Loucy (cell line): ENCODE measurements around the gene ELAC1.

Experiments used
- H2AFZ ChIP-seq: fragments of 200-600 bp; sonication (generic); 2 replicates; pipeline ENCODE4 v1.6.0; 2016; ENCODE audit warnings: antibody characterized with exemption, mild to moderate bottlenecking, low read length, moderate library complexity
- H3F3A ChIP-seq: fragments of 200-600 bp; 2 replicates; pipeline ENCODE4 v1.6.0; 2016; ENCODE audit warnings: antibody characterized with exemption, low read depth, mild to moderate bottlenecking
- H3K27me3 ChIP-seq: fragments of 200-600 bp; sonication (generic); 2 replicates; pipeline ENCODE4 v1.6.1; 2014; ENCODE audit warnings: low read length, mild to moderate bottlenecking; ENCODE audit not compliant: insufficient read depth, poor library complexity, severe bottlenecking
- H3K36me3 ChIP-seq: fragments of 200-600 bp; sonication (generic); 2 replicates; pipeline ENCODE4 v1.6.1; 2016; ENCODE audit warnings: low read length; ENCODE audit not compliant: insufficient read depth
- H3K4me1 ChIP-seq: fragments of 200-600 bp; sonication (generic); 2 replicates; pipeline ENCODE4 v1.5.1; 2014; ENCODE audit warnings: low read length, mild to moderate bottlenecking; ENCODE audit not compliant: insufficient read depth, poor library complexity, severe bottlenecking
- H3K4me2 ChIP-seq: fragments of 200-600 bp; sonication (generic); 2 replicates; pipeline ENCODE4 v1.6.0; 2014; ENCODE audit warnings: antibody characterized with exemption, low read length, low read depth, mild to moderate bottlenecking; ENCODE audit not compliant: poor library complexity, severe bottlenecking
- H3K4me3 ChIP-seq: fragments of 200-600 bp; sonication (generic); 2 replicates; pipeline ENCODE4 v1.5.1; 2014; ENCODE audit warnings: low read length, mild to moderate bottlenecking, mixed read lengths; ENCODE audit not compliant: poor library complexity, severe bottlenecking
- H3K79me2 ChIP-seq: fragments of 200-600 bp; sonication (generic); 2 replicates; pipeline ENCODE4 v1.6.1; 2014; ENCODE audit warnings: low read length; ENCODE audit not compliant: insufficient read depth
- H3K9ac ChIP-seq: fragments of 200-600 bp; sonication (generic); 2 replicates; pipeline ENCODE4 v1.6.0; 2014; ENCODE audit warnings: mild to moderate bottlenecking, low read depth, low read length, moderate library complexity; ENCODE audit not compliant: poor library complexity, severe bottlenecking
- H3K9me2 ChIP-seq: fragments of 200-600 bp; sonication (generic); replicated peaks from 2 replicates; pipeline ENCODE4 v1.6.1; 2016; ENCODE audit warnings: low read depth, low read length, mixed read lengths
- H3K9me3 ChIP-seq: fragments of 200-600 bp; sonication (generic); 2 replicates; pipeline ENCODE4 v1.6.1; 2014; ENCODE audit warnings: mild to moderate bottlenecking, antibody characterized with exemption, low read length, low read depth; ENCODE audit not compliant: insufficient read depth
- H4K20me1 ChIP-seq: fragments of 200-600 bp; sonication (generic); 2 replicates; pipeline ENCODE4 v1.6.0; 2014; ENCODE audit warnings: antibody characterized with exemption, low read length, mild to moderate bottlenecking; ENCODE audit not compliant: insufficient read depth, poor library complexity, severe bottlenecking
- EZH2phosphoT487 ChIP-seq: fragments of 200-600 bp; IDR thresholded peaks from 2 replicates; pipeline ENCODE4 v1.6.1; 2018; ENCODE audit warnings: antibody characterized with exemption, mild to moderate bottlenecking, moderate library complexity, borderline replicate concordance
- TF ChIP-seq, protein P1 (sequence below): fragments of 200-600 bp; sonication (generic); conservative IDR thresholded peaks from 2 replicates; pipeline ENCODE4 v1.5.1; 2014; ENCODE audit warnings: mild to moderate bottlenecking, antibody characterized with exemption, low read length

Gene ELAC1

DNA sequence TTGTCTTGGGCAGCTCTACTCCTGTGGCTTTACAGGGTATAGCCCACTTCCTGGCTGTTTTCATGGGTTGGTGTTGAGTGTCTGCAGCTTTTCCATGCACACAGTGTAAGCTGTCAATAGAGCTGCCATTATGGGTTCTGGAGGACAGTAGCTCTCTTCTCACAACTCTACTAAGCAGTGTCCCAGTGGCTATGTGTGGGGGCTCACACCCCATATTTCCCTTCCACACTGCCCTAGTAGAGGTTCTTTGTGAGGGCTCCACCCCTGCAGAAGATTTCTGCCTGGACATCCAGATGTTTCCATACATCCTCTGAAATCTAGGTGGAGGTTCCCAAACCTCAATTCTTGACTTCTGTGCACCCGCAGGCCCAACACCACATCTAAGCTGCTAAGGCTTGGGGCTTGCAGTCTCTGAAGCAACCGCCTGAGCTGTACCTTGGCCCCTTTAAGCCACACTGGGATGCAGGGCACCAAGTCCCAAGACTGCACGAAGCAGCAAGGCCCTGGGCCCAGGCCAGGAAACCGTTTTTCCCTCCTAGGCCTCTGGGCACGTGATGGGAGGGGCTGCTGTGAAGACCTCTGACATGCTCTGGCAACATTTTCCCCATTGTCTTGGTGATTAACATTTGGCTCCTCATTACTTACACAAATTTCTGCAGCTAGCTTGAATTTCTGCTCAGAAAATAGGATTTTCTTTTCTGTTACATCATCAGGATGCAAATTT lies 9.4 kb downstream of the ELAC1 start:
- Histone ChIP-seq H3K9ac (no peak overlapping the region), H4K20me1 (no peaks in the 10 kb centered on the region), H3K27me3 (no peaks in the 10 kb centered on the region), H3K9me3 (peaks cover 7% of the 10 kb centered on the region; the same call in 1 of the 2 replicates), H3K4me2 (no peak overlapping the region), H3K79me2 (no peaks in the 10 kb centered on the region), H3F3A (no peaks in the 10 kb centered on the region), H2AFZ (no peak overlapping the region), H3K9me2 (no peaks in the 10 kb centered on the region), H3K4me3 (no peak overlapping the region), H3K36me3 (no peaks in the 10 kb centered on the region; the same call in 1 of the 2 replicates), H3K4me1 (no peaks in the 10 kb centered on the region)
- TF ChIP-seq EZH2phosphoT487: no peak
- TF ChIP-seq, protein P1, sequence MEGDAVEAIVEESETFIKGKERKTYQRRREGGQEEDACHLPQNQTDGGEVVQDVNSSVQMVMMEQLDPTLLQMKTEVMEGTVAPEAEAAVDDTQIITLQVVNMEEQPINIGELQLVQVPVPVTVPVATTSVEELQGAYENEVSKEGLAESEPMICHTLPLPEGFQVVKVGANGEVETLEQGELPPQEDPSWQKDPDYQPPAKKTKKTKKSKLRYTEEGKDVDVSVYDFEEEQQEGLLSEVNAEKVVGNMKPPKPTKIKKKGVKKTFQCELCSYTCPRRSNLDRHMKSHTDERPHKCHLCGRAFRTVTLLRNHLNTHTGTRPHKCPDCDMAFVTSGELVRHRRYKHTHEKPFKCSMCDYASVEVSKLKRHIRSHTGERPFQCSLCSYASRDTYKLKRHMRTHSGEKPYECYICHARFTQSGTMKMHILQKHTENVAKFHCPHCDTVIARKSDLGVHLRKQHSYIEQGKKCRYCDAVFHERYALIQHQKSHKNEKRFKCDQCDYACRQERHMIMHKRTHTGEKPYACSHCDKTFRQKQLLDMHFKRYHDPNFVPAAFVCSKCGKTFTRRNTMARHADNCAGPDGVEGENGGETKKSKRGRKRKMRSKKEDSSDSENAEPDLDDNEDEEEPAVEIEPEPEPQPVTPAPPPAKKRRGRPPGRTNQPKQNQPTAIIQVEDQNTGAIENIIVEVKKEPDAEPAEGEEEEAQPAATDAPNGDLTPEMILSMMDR: no peak

DNA sequence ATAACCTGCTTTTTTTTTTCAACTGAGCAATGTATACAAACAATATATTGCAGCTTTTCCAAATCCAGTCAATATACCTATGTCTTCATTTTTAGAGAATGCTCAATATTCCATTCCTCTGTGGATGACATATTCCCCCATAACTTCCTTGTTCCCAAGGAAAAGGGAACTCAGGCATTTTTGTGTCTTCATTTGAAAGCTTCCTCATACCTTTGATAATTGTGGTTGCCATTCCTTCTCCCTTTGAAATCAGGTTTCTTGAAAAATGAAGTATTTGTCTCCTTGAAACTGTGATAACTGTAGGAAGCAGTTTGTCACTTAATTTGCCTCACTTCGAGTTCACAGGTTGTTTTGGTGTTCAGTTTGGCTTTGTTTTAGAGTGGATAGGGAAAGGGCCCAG lies 13.5 kb downstream of the ELAC1 start:
- Histone ChIP-seq H3K4me3 (no peak overlapping the region), H3F3A (no peaks in the 10 kb centered on the region), H3K9me2 (no peaks in the 10 kb centered on the region), H3K79me2 (no peaks in the 10 kb centered on the region), H3K4me1 (no peaks in the 10 kb centered on the region), H3K9ac (no peak overlapping the region), H2AFZ (no peak overlapping the region), H3K9me3 (peaks cover 7% of the 10 kb centered on the region; the same call in 1 of the 2 replicates), H3K4me2 (no peak overlapping the region), H3K36me3 (no peaks in the 10 kb centered on the region; the same call in 1 of the 2 replicates), H3K27me3 (no peaks in the 10 kb centered on the region), H4K20me1 (no peaks in the 10 kb centered on the region)
- no peak for TF ChIP-seq EZH2phosphoT487
- TF ChIP-seq, protein P1: no peak

DNA sequence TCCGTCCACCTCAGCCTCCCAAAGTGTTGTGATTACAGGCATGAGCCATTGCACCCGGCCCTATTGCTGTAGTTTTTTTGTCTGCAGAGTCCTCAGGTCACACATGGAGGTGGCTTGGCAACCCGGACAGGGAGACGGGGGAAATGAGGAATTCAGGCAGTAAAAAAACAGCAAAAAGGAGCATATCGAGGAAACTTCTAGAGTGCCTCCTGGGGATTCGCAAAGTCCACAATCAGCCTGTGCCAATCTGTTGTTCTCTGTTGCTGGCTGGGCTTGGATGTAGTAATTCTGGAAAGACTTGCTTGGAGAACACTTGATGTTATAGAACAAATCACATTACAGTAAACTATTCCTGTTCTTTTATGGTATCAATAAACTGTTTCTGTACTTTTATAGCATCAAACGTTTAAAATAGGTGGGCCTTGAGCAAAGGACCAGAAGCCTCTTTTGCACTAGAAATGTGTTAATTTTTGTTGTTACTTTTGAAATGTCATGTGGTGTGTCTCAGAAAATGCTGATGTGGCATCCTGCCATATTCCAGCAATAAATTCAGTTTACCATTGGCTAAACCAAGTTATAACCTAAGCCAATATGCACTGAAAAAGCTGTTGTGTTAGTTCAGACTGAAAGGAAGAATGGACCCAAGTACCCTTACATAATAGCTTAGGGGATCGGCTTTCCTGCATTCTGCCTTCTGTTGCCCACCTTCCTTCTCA lies 14.4 kb downstream of the ELAC1 start:
- TF ChIP-seq, protein P1: no peak
- TF ChIP-seq EZH2phosphoT487: no peak
- no peaks in the 10 kb centered on the region for H3F3A ChIP-seq
- no peaks in the 10 kb centered on the region; the same call in 1 of the 2 replicates for H3K36me3 ChIP-seq
- H3K9ac ChIP-seq: no peak overlapping the region
- H3K4me1 ChIP-seq: no peaks in the 10 kb centered on the region
- no peak overlapping the region for H3K4me2 ChIP-seq
- peaks cover 2% of the 10 kb centered on the region; the same call in 1 of the 2 replicates for H3K9me3 ChIP-seq
- H2AFZ ChIP-seq: no peak overlapping the region
- no peaks in the 10 kb centered on the region for H4K20me1 ChIP-seq
- H3K27me3 ChIP-seq: no peaks in the 10 kb centered on the region
- no peaks in the 10 kb centered on the region for H3K9me2 ChIP-seq
- no peak overlapping the region for H3K4me3 ChIP-seq
- H3K79me2 ChIP-seq: no peaks in the 10 kb centered on the region
